Neuronal stem cell (in vitro differentiated cells): Measurements from ENCODE around the gene OXLD1.

Experiments
- DNase-seq: peaks from one replicate; pipeline ENCODE4 v3.0.0-alpha.2; 2013; ENCODE audit warnings: low spot score
- H2AFZ ChIP-seq: one replicate; pipeline ENCODE4 v1.6.1; 2013; ENCODE audit warnings: mild to moderate bottlenecking, low read length, inconsistent platforms
- H2AK5ac ChIP-seq: 2 replicates; pipeline ENCODE4 v1.6.1; 2013; ENCODE audit warnings: low read depth, mild to moderate bottlenecking, inconsistent platforms, low read length, moderate library complexity, mixed read lengths
- H2BK120ac ChIP-seq: 2 replicates; pipeline ENCODE4 v1.6.1; 2013; ENCODE audit warnings: low read depth, mild to moderate bottlenecking, inconsistent platforms, low read length, moderate library complexity, mixed read lengths
- H2BK12ac ChIP-seq: one replicate; pipeline ENCODE4 v1.6.1; 2013; ENCODE audit warnings: low read length, inconsistent platforms
- H2BK15ac ChIP-seq: 2 replicates; pipeline ENCODE4 v1.6.1; 2013; ENCODE audit warnings: mild to moderate bottlenecking, low read length, inconsistent platforms, mixed read lengths
- H2BK5ac ChIP-seq: one replicate; pipeline ENCODE4 v1.6.1; 2013; ENCODE audit warnings: inconsistent platforms, mild to moderate bottlenecking, low read length, moderate library complexity
- H3K14ac ChIP-seq: one replicate; pipeline ENCODE4 v1.6.1; 2013; ENCODE audit warnings: low read length, inconsistent platforms
- H3K18ac ChIP-seq: 2 replicates; pipeline ENCODE4 v1.6.1; 2013; ENCODE audit warnings: low read length, inconsistent platforms
- H3K23ac ChIP-seq: 2 replicates; pipeline ENCODE4 v1.6.1; 2013; ENCODE audit warnings: low read depth, mild to moderate bottlenecking, mixed read lengths, low read length, inconsistent platforms; ENCODE audit not compliant: poor library complexity
- H3K27ac ChIP-seq: replicated peaks from 3 replicates; pipeline ENCODE4 v1.5.1; 2013; ENCODE audit warnings: low read length, inconsistent platforms
- H3K27me3 ChIP-seq, 3 experiments: 2 replicates each; pipeline ENCODE4 v1.6.1; 2013; ENCODE audit warnings: low read length in 3 of 3, mild to moderate bottlenecking in 2 of 3, inconsistent platforms in 1 of 3, low read depth in 1 of 3, mixed read lengths in 1 of 3, moderate library complexity in 1 of 3; ENCODE audit not compliant: control insufficient read depth in 3 of 3, insufficient read depth in 3 of 3
- H3K36me3 ChIP-seq, 2 donors: replicated peaks in 1 of 2; 2 replicates each; pipeline ENCODE4 v1.6.1; 2013; ENCODE audit warnings: low read length in 2 of 2; ENCODE audit not compliant: control insufficient read depth in 2 of 2, insufficient read depth in 2 of 2
- H3K4ac ChIP-seq: 2 replicates; pipeline ENCODE4 v1.6.1; 2013; ENCODE audit warnings: inconsistent platforms, mild to moderate bottlenecking, low read length, moderate library complexity
- H3K4me1 ChIP-seq, 2 donors: 1 replicate in 1 of 2; 2 replicates in 1 of 2; pipeline ENCODE4 v1.6.1; 2013; ENCODE audit warnings: low read length in 2 of 2, low read depth in 1 of 2; ENCODE audit not compliant: control insufficient read depth in 2 of 2, insufficient read depth in 1 of 2
- H3K4me2 ChIP-seq: one replicate; pipeline ENCODE4 v1.6.1; 2013; ENCODE audit warnings: mild to moderate bottlenecking, low read length, inconsistent platforms; ENCODE audit not compliant: insufficient read depth, poor library complexity, severe bottlenecking
- H3K4me3 ChIP-seq, 2 donors: 2 replicates each; pipeline ENCODE4 v1.5.1; 2013; ENCODE audit warnings: low read length in 2 of 2, mild to moderate bottlenecking in 2 of 2, inconsistent platforms in 1 of 2, moderate library complexity in 1 of 2
- H3K79me1 ChIP-seq: one replicate; pipeline ENCODE4 v1.6.1; 2013; ENCODE audit warnings: low read depth, mild to moderate bottlenecking, inconsistent platforms, low read length, moderate library complexity
- H3K9ac ChIP-seq: one replicate; pipeline ENCODE4 v1.6.1; 2013; ENCODE audit warnings: mild to moderate bottlenecking, low read depth, low read length, inconsistent platforms; ENCODE audit not compliant: poor library complexity
- H3K9me3 ChIP-seq, 2 donors: replicated peaks in 1 of 2; 2 replicates each; pipeline versions ENCODE3 to v1.6.1; 2013; ENCODE audit warnings: low read length in 2 of 2, mild to moderate bottlenecking in 2 of 2, inconsistent platforms in 1 of 2, low read depth in 1 of 2, mixed read lengths in 1 of 2, moderate library complexity in 1 of 2; ENCODE audit not compliant: control insufficient read depth in 2 of 2, insufficient read depth in 1 of 2
- H4K8ac ChIP-seq: one replicate; pipeline ENCODE4 v1.6.1; 2013; ENCODE audit warnings: low read depth, mild to moderate bottlenecking, inconsistent platforms, low read length, moderate library complexity
- H4K91ac ChIP-seq: one replicate; pipeline ENCODE4 v1.6.1; 2013; ENCODE audit warnings: low read length, low read depth, mild to moderate bottlenecking, inconsistent platforms; ENCODE audit not compliant: poor library complexity
- WGBS, 2 donors: extraction: QIAGEN DNeasy Blood & Tissue Kit; methylation state at CpG; one replicate each; pipeline ENCODE4 v1.1.7; 2013; ENCODE audit warnings: missing lambda C conversion rate in 2 of 2, mixed read lengths in 1 of 2; ENCODE audit not compliant: insufficient read length in 2 of 2, insufficient replicate concordance in 1 of 2; ENCODE audit errors: extremely low coverage in 2 of 2; 5-methylcytosine and 5-hydroxymethylcytosine counted together

The OXLD1 gene

DNA sequence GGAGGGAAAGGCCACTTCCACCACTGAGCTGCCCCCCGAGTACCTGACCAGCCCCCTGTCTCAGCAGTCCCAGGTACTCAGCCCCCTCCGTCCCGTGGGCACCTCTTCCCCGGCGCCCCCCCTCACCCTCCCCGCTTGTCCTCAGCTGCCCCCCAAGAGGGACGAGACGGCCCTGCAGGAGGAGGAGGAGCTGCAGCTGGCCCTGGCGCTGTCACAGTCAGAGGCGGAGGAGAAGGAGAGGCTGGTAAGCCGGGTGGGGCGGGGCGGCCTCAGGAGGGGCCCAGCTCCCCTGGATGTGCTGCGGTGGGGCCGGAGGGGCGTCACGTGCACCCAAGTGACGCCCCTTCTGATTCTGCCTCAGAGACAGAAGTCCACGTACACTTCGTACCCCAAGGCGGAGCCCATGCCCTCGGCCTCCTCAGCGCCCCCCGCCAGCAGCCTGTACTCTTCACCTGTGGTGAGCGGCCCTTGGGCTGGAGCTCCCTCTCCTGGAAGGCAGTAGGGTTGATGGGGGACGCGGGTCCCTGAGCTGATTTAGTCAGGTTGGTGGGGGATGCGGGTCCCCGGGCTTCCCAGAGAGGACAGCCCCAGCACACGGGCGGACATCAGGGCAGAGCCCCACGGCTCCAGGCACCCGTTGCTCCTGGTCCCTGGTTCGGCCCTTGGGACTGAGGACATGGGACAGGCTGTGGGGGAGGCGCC, 27.3 kb upstream of the OXLD1 start:
- Histone ChIP-seq H2BK12ac (no peak overlapping the region), H4K91ac (peak overlapping the region; percentile 12), H3K18ac (no peak overlapping the region), H3K27ac (no peak overlapping the region), H3K27me3 (no peaks in the 10 kb centered on the region), H2AFZ (no peak overlapping the region), H3K79me1 (peaks cover 19% of the 10 kb centered on the region), H2AK5ac (peak overlapping the region; percentile 21), H3K9ac (peak overlapping the region; percentile 44), H3K4me3 (no peak overlapping the region), H3K4me1 (no peaks in the 10 kb centered on the region), H2BK120ac (no peak overlapping the region), H4K8ac (no peak overlapping the region), H3K14ac (no peak overlapping the region), H3K4me2 (no peak overlapping the region), H3K4ac (no peak overlapping the region), H2BK15ac (no peak overlapping the region), H3K9me3 (no peaks in the 10 kb centered on the region), H3K36me3 (peaks cover 73 to 98% of the 10 kb centered on the region in 2 donors), H3K23ac (no peak overlapping the region), H2BK5ac (no peak overlapping the region)
- DNase-seq: no peak
- WGBS, 2 donors: no CpG with 5 or more reads among the region's 35 CpGs

DNA sequence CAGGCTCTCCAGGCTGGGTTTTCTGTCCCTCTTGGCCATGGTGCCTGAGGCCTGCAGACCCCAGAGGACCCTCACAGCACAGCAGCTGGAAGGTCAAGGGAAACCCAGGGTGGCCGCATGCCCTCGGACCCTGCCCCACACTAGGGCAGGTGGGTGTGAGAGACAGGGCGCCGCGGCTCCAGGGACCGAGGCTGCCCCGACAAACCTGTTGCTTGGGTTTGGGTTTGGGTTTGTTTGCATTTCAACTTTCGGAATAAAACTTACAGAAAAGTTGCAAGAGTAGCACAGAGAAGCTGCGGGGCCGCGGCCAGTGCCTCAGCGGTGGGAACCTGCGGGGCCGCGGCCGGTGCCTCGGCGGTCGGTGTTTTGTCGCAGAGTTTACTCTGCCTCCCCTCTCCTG, 25.2 kb upstream of the OXLD1 start:
- Histone ChIP-seq H4K8ac (no peak overlapping the region), H3K27ac (no peak overlapping the region), H3K14ac (no peak overlapping the region), H3K4me2 (no peak overlapping the region), H3K18ac (no peak overlapping the region), H4K91ac (no peak overlapping the region), H3K4ac (no peak overlapping the region), H3K4me3 (no peak overlapping the region), H2BK5ac (peak overlapping the region; percentile 24), H3K36me3 (peaks cover 72 to 98% of the 10 kb centered on the region in 2 donors), H3K9ac (peak overlapping the region; percentile 12), H2AK5ac (no peak overlapping the region), H2BK12ac (no peak overlapping the region), H3K79me1 (peaks cover 16% of the 10 kb centered on the region), H2AFZ (no peak overlapping the region), H2BK120ac (no peak overlapping the region), H3K23ac (no peak overlapping the region), H3K9me3 (no peaks in the 10 kb centered on the region), H3K27me3 (no peaks in the 10 kb centered on the region), H2BK15ac (no peak overlapping the region), H3K4me1 (no peaks in the 10 kb centered on the region)
- no peak for DNase-seq
- no CpG with 5 or more reads among the region's 20 CpGs for WGBS, 2 donors

DNA sequence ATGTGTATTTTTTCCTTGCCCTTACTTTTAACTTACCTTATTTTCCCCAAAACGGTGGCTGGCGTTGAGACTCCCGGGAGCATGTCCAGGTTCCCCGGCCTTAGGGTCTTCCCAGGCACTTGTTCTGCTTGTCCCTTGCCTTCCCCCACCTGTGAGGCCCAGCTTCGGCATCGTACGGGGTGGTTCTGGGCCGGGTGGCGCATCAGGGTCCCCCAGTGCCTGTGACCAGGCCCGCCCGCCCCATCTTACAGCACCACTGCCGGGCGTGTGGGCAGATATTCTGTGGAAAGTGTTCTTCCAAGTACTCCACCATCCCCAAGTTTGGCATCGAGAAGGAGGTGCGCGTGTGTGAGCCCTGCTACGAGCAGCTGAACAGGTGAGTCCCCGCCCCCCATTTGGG, 24.8 kb upstream of the OXLD1 start:
- DNase-seq: no peak
- H4K8ac ChIP-seq: no peak overlapping the region
- H3K9me3 ChIP-seq: no peaks in the 10 kb centered on the region
- H3K23ac ChIP-seq: no peak overlapping the region
- no peak overlapping the region for H2AFZ ChIP-seq
- no peak overlapping the region for H3K27ac ChIP-seq
- H4K91ac ChIP-seq: no peak overlapping the region
- H3K14ac ChIP-seq: no peak overlapping the region
- peak overlapping the region; percentile 11 for H3K4me2 ChIP-seq
- H2BK5ac ChIP-seq: peak overlapping the region; percentile 24
- H3K4me1 ChIP-seq: no peaks in the 10 kb centered on the region
- H3K27me3 ChIP-seq: no peaks in the 10 kb centered on the region
- no peak overlapping the region for H3K4me3 ChIP-seq
- peaks cover 19% of the 10 kb centered on the region for H3K79me1 ChIP-seq
- H3K9ac ChIP-seq: peak overlapping the region; percentile 12
- H3K36me3 ChIP-seq: peaks cover 72 to 98% of the 10 kb centered on the region in 2 donors
- H2BK120ac ChIP-seq: no peak overlapping the region
- H2AK5ac ChIP-seq: no peak overlapping the region
- WGBS, 2 donors: no CpG with 5 or more reads among the region's 18 CpGs
- no peak overlapping the region for H3K4ac ChIP-seq
- no peak overlapping the region for H2BK15ac ChIP-seq
- H2BK12ac ChIP-seq: no peak overlapping the region
- no peak overlapping the region for H3K18ac ChIP-seq

DNA sequence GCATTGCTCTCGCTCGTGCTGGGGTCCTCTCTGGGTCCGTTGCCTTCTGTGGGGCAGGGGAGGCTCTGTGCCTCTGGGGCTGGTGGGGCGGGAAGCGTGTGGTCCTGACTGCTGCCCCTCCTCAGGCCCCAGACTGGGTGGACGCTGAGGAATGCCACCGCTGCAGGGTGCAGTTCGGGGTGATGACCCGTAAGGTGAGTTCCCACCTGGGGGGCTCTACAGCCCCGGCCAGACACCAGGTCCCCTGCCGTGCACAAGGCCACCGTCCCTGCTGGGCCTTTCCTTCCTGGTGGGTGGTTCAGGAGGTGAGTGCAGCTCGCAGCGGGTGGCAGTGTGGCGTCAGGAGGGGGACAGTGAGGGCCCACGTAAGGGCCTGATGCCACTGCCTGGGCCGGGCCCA, 24.1 kb upstream of the OXLD1 start:
- H4K91ac ChIP-seq: no peak overlapping the region
- no peak overlapping the region for H3K14ac ChIP-seq
- H3K79me1 ChIP-seq: peaks cover 14% of the 10 kb centered on the region
- H3K4me2 ChIP-seq: no peak overlapping the region
- H3K36me3 ChIP-seq: peaks cover 68 to 98% of the 10 kb centered on the region in 2 donors
- no peak overlapping the region for H2BK12ac ChIP-seq
- no peak overlapping the region for H3K4ac ChIP-seq
- no peak for DNase-seq
- H2BK15ac ChIP-seq: no peak overlapping the region
- no peaks in the 10 kb centered on the region for H3K9me3 ChIP-seq
- no peak overlapping the region for H2AK5ac ChIP-seq
- no peak overlapping the region for H4K8ac ChIP-seq
- H2BK120ac ChIP-seq: no peak overlapping the region
- H3K9ac ChIP-seq: no peak overlapping the region
- no peaks in the 10 kb centered on the region for H3K27me3 ChIP-seq
- no peak overlapping the region for H3K18ac ChIP-seq
- H3K4me1 ChIP-seq: no peaks in the 10 kb centered on the region
- WGBS, 2 donors: no CpG with 5 or more reads among the region's 17 CpGs
- no peak overlapping the region for H2AFZ ChIP-seq
- H3K23ac ChIP-seq: no peak overlapping the region
- no peak overlapping the region for H3K4me3 ChIP-seq
- H3K27ac ChIP-seq: no peak overlapping the region
- no peak overlapping the region for H2BK5ac ChIP-seq
